HG02981 (cell line): ENCODE measurements around the gene COX7A2L.
"Not testable (repeated sequence)": the region's sequence is repeated elsewhere in the genome, so short reads cannot be mapped to it uniquely, and the experiment has no call there.

Source experiments
- ATAC-seq: cut with Tn5 transposase; IDR thresholded peaks from one replicate; pipeline ENCODE4 v1.9.1; 2021; ENCODE audit warnings: mild to moderate bottlenecking, moderate library complexity; ENCODE audit not compliant: unreplicated experiment

COX7A2L gene

DNA sequence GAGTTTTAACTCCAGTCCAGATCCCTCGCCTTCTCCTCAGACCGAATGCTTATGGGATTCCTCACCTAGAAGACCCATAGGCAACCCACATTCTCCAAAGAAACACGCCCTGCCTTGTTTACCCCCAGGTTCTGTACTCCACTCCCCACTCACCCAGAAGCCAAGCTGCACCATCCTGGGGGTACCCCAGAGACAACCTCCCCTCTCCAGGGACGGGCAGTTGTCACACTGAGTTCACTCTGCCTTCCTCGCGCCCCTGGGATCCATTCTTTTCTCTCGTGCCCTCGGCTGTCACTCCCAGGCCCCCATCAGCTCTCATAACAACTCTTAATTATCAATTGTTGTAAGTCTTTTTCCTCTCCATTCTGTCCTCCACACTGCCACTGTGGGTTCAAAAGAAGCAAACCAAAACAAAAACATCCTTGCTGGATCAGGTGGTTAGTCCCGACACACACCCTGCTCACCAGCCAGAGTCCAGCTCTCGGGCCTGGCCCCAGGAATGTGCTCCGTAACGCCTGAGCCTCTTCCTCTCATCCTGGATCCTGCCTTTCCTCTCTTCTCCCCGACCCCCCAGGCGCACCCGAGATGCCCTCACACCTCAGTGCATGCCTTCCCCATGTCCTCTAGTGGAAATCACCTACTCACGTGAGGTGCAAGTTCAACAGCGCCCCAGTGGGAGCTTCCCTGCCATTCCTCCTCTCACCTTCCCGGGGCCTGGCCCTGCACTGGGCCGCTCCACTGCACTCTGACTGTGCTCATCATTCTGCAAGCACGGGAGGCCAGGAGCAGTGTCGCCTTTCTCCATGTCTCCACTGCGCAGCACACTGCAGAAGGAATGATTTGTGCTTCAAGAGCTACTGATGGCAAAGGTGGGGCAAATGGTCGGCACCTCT lies 20.7 kb downstream of the COX7A2L start:
- no peak for ATAC-seq

- ATAC-seq, result no peak
Observed at GRCh38 chr2:42339191-42339912, 21.7 kb downstream of the COX7A2L start.

GRCh38 chr2:42338567-42339190 lies 22.3 kb downstream of the COX7A2L start:
- no peak for ATAC-seq

DNA sequence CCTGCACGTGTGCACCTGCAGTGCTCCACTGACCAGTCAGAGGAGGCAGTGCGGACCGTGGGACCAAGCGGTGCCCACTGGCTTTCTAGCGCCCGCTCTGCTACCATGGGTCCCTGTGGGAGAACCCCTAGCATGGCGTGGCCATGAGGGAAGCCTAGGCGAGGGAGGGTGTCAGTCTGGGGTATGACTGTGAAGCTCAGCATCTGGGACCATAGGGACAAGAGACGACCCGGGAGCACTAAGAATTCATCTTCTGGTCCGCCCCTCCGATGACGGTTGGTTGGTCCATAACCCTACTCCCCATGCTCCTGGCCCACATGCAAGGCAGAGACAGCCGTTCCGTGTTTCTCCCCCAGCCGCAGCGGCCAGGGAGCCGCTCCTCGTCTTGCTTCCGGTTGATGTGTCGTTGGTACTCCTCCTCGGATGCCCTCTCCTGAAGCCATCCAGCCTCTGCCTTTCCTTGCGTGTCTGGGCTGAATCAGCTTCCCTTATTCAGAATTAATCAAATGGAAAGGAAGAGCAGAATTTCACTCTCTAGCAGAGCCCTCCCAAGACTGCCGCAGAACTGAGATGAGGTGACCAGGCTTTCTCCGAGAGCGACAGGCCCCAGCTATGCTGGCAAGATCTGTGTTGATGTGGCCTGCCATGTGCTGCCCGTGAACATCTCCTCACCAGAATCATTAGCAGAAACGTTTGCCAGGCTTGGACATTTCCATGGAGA lies 23.0 kb downstream of the COX7A2L start:
- no peak for ATAC-seq

GRCh38 chr2:42337356-42337820 lies 23.6 kb downstream of the COX7A2L start:
- ATAC-seq, result no peak

DNA sequence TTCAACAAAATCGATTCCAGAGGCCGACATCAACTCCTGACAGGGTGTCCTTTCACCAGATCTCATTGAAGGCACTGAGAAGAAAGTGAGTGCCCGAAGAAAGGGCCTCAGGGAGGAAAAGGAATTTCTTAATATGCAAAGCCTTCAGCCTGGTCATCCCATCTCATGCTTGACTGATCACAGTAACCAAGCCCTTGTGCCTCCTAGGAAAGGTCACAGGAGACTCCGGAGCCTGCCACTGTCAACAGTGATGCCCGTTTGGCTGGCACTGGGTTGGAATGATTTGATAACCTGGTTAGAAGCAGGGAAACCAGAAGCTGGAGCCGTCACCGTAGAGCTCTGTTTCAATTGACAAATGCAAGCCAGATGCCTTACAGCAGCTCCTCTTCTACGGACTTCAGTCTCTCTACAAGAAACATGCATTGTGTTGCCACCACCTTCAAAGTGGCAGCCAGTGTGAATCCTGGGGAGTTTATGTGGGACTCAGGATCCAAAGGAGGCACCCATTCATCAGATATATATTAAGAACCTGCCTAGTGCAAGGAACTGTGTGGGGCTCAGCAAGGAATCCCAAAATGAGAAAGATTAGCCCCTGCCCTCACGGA lies 24.6 kb downstream of the COX7A2L start:
- ATAC-seq, result no peak

DNA sequence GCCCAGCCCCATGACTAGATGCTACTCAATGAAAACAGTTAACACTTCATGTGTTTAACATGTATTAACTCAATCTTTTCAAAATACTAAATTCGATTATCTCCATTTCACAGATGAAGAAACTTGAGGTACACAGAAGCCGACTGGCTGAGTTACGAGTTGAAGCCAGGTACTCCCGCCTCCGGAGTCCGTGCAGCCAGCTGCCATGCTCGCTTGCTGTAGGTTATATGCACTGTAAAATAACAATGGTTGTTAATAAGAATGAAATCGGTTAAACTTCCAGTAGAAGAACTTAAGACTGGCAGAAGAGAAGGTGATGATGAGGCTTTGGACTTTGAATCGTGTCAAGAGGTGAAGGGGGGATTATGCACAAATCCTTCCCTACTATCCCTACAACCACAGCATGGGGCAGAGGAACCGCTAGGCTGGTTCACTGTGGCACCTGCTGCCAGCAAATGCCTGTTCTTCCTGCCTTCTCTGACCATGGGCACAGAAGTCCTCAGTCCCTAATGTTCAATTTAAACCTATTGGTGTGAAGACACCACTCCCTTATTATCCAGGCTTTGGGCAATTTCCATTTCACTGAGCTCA lies 25.4 kb downstream of the COX7A2L start:
- ATAC-seq, result no peak

GRCh38 chr2:42334865-42335264 lies 26.2 kb downstream of the COX7A2L start:
- ATAC-seq, result not testable (repeated sequence)

DNA sequence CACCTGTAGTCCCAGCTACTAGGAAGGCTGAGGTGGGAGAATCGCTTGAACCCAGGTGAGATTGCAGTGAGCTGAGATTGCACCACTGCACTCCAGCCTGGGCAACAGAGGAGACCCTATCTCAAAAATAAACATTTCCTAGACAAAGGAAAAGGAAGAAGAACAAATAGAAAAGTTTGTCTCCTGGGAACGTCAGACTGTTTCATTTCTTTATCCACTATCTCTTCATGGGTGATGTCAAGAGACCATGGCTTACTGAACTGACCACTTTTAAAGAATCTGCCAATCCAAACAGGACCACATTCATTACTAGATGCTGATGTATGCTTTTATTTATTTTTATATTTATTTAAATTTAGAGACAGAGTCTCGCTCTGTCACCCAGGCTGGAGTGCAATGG lies 26.8 kb downstream of the COX7A2L start:
- ATAC-seq, result no peak

DNA sequence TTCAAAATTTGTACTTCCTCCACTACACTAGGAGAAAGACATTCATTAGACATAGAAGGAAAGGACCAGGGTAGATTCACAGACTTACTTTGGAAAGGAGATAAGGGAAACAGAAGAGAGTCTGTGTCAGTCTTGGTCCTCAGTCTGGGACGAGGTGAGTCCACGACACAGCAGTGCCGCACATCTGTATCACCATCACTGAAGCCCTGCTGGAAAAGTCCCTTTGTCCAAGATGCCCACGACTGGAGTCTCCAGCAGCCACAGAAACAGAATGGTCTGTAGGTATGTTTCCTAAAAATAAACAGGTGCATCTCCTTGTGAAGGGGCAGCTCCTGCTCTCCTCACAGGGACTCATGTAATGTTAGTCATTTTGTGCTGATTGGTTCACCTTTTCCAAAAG lies 27.4 kb downstream of the COX7A2L start:
- no peak for ATAC-seq

GRCh38 chr2:42332575-42332974 lies 28.4 kb downstream of the COX7A2L start:
- no peak for ATAC-seq

GRCh38 chr2:42331569-42332284 lies 29.3 kb downstream of the COX7A2L start:
- ATAC-seq, result no peak

DNA sequence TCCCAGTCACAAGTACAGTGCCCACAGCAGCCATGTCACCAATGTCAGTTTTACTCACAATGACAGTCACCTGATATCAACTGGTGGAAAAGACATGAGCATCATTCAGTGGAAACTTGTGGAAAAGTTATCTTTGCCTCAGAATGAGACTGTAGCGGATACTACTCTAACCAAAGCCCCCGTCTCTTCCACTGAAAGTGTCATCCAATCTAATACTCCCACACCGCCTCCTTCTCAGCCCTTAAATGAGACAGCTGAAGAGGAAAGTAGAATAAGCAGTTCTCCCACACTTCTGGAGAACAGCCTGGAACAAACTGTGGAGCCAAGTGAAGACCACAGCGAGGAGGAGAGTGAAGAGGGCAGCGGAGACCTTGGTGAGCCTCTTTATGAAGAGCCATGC lies 31.3 kb downstream of the COX7A2L start:
- ATAC-seq, result no peak

DNA sequence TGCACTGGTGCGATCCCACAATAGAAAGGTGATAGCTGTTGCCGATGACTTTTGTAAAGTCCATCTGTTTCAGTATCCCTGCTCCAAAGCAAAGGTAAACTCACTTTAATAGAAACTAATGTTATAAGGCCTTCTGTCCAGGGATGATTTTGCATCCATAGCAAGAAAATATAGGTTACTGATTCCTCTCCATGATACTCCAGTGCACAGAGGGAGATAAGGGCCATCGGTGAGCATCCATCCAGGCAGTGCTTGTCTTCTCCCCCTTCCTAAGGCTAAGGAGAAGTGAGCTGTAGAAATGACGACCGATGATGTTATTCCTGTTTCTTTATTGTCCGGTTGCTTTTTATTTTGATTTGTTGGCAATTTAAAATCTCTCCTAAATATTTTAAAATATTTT lies 32.1 kb downstream of the COX7A2L start:
- ATAC-seq, result no peak

GRCh38 chr2:42328148-42328833 lies 32.7 kb downstream of the COX7A2L start:
- ATAC-seq, result no peak

DNA sequence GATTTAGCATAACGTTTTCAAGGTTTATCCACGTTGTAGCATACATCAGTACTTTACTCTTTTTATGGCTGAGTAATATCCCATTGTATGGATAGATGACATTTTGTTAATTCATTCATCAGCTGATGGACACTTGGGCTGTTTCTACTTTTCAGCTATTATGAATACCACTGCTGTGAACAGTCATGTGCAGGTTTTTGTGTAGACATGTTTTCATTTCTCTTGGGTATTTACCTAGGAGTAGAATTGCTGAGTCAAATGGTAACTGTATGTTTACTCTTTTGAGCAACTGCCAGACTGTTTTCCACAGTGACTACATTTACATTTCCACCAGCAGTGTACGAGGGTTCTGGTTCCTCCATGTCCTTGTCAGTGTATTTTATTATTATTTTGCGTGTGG lies 33.9 kb downstream of the COX7A2L start:
- no peak for ATAC-seq

- ATAC-seq, result no peak
Observed at GRCh38 chr2:42325609-42326008, 35.4 kb downstream of the COX7A2L start.

DNA sequence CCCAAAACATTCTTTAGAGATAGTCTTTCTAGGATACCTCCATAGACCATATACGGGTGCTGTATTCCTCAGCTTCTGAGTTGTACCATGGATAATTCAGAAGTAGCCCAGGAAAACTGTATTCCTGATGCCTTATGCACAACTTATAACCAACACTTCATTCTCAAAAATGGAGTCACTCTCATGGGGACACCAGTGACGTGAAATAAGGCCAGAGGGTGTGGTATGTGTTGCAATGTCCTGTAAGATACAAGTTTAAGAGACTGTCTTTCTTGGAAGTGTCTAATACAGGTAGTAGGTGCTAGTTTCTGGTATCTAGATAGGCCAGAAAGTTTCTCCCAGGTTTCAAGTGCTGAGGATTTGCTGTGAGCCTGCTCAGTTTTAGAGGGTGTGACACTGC lies 36.1 kb downstream of the COX7A2L start:
- no peak for ATAC-seq

DNA sequence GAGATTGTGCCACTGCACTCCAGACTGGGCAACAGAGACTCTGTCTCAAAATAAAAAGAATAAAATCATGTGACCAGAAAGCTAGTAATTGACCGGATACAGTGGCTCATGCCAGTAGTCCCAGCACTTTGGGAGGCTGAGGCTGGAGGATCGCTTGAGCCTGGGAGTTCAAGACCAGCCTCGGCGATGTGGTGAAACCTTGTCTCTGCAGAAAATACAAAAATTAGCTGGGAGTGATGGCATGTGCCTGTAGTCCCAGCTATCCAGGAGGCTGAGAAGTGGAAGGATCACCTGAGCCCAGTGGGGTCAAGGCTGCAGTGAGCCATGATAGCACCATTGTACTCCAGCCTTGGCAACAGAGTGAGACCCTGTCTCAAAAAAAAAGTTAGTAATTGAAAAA lies 36.8 kb downstream of the COX7A2L start:
- no peak for ATAC-seq
